GM21423 (cell line): ENCODE measurements around the gene GAS7.

Experiments used
- ATAC-seq: cut with Tn5 transposase; IDR thresholded peaks from one replicate; pipeline ENCODE4 v1.9.1; 2021; ENCODE audit warnings: mild to moderate bottlenecking, moderate library complexity; ENCODE audit not compliant: unreplicated experiment

Gene GAS7

DNA sequence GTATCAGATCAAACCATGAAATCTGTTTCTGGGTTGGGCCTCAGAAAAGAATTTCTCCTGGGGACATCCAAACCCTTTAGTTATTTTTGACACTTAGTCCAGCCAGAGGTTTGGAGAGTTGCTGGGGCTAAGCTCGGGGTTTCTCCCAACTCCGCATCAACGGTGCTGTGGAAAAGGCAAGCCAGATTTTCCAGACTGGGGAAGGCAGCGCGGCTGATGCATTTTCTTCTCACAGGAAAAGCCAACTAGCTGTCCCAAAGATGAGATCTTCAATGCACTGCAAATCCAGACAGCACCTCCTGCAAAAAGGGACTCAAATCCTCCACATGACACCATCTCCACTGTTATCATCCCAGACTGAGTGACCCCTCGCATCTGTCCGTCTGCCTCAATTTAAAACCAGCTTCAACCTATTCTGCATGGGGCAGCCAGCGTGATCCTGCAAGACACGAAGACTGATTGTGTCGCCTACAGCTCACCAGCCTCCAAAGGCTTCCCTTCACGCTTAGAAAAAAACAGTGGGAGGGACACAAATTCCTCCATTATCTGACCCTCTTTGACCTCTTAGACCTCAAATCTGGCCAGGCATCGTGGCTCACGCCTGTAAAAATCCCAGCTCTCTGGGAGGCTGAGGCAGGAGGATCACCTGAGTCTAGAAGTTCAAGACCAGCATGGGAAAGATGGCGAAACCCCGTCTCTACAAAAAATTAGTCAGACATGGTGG, 62.0 kb downstream of the GAS7 start:
- no peak for ATAC-seq

DNA sequence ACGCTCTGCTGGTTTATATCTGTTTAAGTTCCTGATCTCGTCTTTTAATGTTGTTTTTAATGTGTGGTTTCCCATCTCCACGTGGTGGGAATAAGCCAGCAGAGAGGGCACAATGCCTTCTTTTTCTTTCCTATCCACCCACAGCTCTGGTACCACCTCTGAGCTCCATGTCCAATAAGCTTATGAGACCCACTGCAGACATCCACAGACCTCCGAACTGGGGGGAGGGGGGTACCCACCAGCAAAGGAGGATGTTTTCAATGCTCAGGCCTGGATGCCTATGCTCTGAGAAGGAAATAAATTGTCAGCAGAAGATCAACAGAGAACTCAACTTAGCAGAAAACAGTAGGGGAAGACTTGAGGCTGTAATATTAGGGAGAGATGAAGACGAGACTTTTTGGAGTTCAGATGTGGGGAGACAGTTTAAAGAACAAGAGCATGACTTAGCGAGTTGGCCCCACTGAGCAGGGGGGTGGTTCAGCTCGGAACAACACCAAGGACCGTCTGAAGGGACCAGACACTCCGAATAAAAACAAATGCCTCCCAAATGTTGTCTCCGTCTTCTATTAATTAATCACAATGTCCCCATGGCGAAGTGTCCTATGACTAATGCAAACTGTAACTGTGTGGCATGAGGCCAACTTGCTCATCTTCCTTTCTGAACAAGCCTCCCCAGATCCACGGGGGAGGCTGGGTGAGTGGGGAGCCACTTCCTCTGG, 62.7 kb downstream of the GAS7 start:
- no peak for ATAC-seq

DNA sequence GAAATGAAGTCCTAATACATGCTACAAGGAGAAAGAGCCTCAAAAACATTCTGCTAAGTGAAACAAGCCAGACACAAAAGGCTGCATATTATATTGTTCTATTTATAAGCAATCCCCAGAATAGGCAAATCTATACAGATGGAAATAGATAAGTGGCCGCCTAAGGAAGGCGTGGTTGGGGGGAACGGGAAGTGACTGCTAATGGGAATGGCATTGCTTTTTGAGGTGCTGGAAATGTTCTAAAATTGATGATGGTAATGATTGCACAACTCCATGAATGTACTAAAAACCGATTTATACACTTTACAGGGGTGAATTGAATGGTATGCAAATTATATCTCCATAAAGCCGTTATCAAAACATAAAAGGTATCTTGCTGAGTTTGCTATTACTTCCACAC, 67.7 kb downstream of the GAS7 start:
- ATAC-seq: no peak

DNA sequence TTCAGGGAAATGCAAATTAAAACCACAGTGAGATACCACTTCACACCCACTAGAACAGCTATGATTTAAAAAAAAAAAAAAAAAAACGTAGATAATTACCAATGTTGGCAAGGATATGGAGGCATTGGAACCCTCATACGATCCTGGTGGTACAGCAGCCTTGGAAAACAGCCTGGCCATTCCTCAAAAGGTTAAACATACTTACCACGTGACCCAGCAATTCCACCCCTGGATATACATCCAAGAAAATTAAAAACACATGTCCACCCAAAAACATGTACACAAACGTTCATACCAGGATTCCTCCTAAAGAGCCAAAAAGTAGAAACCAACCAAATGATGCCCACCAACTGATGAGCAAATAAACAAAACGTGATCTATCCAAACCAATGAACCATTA, 68.1 kb downstream of the GAS7 start:
- ATAC-seq: no peak

DNA sequence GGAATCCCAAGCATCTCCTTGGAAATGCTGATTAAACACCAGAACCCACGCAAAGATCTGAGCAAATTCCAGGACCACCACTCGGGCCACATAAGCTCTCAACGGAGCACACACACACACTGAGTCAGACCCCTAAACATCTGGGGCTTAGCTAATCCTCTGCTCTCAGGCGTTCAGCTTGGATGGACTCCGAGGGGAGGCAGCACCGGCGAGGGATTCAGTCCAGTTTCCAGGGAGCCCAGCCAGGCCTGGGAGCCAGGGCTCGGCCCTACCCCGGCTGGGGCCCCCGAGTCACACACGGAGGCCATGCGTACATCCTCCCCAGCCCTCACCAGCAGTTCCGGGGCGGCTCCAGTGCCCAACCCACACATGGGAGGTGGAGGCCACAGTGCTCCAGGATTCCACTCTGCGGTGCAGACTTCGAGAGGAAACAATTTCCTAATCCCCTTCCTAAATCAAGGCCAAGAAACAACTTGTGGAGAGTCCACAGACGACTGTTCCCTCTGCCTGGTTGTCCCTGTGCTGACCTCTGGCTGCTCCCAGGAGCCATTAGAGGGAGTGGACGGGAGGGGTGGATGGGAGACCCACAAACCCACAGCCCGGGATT, 70.5 kb downstream of the GAS7 start:
- ATAC-seq: no peak

DNA sequence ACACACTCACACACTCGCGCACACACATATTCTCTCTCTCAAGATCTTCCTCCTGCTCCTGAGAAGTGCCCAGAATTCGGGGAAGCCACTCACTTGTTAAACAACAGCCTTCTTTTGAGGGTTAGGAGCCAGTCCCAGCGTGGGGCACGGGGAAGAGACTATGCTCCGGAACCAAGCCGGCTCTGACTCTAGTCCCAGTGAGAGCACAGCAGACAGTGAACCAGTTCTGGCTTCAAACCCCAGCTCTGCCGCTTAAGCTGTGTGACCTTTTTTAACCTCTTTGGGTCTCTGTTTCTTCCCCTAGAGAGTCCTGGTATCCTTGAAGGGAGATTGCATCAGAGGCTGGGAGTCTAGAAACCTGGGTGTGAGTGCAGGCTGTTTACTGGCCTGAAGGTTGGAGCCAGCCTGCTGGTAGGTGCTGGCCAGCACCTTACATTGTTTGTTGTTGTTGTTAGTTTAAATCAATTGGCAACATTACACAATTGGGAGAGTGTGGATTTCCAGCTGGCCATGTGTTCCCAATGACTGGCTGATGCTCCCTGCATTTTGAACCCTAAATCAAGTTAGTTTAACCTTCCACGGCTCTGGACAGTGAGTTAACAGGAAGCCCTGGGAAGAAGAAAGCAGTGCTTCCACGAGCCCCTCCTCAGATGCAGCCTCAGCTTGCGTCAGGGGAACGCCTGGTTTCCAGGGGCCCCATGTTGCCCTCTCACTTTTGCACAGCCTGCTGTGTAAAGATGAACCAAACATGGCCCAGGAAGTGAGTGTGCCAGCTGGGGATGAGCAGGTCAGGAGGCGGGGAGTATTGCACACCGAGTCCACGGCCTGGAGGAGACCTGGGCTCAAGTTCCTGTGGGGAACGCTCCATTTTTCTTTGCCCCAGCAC, 71.5 kb downstream of the GAS7 start:
- ATAC-seq: no peak

DNA sequence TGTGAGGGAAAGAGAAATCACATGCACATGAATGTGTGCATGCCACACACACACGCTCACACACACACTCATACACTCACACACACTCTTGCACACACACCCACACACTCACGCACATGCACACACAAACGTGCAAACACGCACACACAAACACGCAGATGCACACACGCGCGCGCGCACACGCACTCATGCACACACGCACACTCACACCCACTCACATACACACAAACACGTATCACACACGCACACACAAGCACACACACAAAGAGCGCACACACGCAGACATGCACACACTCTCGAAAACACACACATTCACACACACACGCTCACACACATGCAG, 72.2 kb downstream of the GAS7 start:
- no peak for ATAC-seq

DNA sequence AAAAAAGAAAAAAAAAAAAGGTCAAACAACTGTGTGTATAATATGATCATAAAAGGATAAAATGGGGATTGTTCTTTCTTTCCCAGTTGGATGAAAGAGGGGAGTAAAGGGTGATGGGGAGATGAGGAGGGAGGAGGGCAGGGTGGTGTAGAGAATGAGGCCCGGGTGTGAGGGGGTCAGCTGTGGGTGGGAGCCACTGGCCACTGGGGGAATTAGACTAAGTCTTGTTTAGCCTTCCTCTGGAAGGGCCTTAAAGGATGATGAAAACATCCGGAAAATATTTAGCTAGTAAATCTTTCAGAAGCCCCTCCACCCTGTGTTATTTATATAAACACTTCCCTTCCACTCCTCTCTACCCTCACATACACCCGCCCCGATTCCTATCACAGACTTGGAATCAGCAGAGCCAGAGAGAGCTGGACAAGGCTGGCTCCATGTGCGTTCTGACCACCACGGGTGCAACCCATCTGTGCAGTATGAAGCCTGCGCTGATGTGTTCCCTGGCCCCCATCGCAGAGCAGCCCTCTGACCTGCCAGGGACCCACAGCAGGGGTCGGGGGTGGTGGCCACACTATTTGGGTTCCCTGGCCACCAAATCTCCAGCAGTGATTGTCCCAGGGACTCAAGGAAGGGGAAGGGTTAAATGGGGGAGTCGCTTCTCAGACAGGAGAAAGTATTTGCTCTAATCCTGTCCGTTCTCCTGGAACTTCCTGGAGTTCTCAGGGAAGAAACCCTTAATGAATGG, 72.7 kb downstream of the GAS7 start:
- ATAC-seq: no peak

DNA sequence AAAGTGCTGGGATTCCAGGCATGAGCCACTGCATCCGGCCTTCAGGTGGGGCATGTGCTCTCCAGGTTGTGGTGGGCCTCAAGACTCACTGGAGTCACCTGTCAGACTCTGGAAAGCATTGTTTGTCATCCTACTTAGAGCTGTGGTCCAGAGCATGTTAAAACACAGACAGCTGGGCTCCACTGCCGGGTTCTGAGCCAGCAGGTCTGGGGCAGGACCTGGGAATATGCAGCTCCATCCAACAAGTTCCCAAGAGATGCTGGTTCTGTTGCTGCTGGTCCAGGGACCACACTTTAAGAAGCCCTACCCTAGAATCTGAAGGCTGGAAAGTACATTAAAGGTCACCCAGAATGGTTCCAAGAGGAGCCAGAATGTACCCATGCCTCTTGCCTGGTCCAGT, 75.3 kb downstream of the GAS7 start:
- no peak for ATAC-seq

DNA sequence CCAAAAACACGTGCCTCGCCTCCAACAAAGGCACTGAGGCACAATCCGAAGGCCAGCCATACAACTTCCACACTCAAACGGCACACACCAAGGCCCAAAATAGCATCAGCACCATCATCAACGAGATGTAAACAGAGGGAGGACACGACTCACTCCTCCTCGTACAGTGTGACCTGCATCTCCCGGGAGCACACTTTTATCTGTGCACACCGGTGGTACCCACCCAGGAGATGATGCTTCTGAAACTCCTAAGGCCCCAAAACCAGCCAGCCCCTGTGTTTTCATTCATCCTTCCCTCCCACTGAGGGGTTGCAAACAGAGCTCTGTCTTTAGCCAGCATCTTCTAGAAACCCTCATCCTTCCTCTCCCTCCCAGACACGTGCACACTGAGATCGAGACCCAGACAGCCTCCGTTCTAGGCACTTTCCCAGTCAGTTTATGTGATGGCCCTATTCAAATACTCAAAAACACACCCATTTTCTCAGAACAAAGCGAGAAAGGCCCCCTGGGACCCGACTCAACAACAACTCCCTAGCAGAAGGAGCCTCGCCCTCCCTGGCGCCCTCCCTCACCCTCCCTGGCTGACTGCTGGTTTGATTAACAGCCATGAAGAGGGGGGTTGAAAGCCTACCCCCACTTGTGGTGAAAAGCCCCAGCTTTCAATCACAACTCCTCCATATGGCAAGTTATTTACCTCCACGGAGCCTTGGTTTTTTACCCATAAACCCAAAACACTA, 76.3 kb downstream of the GAS7 start:
- no peak for ATAC-seq

DNA sequence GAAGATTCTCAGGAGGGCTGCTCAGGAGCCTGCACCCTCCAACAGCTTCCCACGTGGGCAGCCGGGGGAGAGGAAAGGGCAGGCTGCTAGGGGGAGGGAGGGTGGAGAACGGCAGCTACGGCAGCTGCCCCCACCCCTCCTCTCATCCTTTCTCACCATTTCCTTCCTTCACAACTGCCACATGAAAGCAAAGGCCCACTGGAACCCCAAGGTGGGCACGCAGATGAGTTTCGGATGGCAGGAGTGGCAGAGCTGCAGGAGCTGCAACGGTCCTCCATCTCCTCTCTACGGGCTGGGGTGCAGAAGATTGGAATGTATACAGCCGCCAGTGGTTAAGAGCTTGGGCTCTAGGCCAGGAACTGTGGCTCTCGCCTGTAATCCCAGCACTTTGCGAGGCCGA, 77.7 kb downstream of the GAS7 start:
- no peak for ATAC-seq

DNA sequence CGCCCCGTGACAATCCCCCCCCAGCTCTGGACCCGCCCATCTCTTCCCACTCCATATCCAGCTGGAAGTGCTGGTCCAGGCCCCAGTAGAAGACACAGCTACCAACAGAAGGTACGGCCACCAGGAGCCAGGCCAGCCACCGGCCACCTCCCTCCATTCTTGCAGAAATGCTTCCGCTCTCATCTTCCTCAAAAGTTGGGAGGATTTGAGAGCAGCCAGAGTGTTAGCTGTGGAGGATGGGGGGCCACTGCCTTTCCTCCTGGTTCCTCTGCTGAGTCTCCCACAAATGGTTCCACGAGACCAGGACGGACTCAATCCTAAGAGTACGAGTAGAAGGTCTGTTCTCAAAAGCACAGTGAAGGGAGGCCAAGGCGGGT, 78.3 kb downstream of the GAS7 start:
- no peak for ATAC-seq

DNA sequence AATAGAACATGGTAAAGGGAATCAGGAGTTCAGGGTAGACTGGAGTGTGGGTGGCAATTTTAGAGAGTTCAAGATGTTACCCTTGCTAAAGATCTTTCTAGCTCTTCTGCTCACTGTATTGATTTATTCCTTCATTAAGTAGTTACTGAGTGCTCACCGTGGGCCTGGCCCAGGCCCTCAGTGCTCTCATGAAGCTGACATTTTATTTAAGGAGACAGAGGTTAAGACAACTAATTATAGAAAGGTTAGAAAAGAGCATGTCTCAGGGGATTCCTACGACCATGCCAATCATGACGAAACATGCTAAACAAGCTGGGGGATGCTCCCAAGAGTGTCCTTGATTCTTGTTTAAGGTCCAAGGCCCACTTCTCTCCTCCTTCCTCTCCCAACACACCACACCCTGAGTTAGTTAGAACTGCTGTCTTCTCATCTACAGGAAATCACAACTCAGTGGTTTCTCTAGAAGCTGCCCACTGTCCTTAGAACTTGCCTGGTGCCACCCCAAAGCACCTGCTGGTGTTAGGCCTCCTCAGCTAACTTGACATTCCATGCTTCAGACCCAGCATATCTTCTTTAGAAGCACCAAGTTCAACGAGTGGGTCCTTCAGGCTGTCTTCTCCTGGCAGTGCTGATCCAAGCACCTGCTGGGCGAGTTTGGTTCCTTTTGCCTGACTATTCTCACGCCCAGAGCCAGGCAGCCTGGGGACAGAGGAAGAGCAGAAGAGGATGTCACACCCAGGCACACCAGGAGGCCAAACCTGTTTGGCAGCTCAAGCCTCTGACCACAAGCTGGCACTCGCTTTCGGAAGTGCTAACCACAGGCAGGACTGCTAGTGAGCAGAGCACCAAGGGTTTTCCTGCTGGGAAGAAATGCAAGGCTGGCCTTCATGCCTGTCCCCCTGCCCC, 79.0 kb downstream of the GAS7 start:
- ATAC-seq: no peak

DNA sequence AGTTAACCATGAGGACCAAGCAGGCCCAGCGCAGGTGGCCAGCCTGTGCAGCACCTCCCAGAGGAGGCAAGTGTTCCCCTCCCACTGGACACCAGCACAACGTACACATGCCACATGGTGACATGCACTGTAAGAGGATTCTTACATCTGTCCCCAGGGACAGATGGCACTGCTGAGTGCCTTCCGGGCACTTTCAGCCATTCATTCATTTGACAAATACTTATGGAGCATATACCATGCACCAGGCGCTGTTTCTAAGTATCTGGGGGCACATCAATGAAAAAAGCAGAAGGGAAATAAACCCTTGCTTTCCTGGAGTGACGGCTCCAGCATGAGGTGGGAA, 79.6 kb downstream of the GAS7 start:
- ATAC-seq: no peak

DNA sequence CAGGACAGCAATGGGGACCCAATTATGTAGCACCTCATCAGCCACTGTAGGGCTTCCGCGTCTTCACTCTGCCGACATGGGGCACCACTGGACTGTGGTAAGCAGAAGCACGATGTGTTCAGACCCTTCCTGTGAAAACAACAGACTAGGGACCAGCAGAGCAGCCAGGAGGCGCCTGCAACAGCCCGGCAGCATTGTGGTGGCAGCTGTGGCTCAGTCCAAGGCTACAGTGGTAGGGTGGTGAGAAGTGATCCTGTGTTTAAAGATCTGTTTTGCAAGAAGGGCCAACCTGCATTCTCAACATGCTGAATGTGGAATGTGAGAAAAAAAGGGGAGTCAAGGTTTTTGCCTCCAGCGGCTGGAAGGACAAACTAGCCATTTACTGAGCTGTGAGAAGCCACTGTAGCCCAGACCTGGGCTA, 80.8 kb downstream of the GAS7 start:
- no peak for ATAC-seq

DNA sequence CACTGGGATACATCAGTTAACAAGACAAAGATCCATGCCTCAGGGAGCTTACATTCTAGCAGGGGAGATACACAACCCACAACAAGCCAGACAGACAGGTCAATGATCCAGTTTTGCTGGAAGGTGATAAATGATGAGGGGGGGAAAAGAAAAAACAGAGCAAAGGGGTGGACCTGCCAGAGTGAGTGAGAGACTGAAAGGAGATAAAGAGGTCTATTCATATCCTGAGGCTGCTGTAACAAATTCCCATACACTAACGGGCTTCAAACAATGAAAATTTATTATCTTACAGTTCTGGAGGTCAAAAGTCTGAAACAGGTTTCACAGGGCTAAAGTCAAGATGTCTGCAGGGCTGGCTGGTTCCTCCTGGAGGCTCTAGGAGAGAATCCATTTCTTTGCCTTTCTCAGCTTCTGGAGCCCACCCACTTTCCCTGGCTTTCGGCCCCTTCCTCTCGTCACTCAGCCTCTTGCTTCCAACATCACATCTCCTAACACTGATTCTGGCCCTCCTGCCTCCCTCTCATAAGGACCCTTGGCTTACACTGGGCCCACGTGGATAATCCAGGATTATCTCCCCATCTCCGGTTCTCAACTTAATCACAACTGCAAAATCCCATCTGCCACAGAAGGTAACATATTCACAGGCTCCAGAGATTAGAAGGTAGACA, 81.5 kb downstream of the GAS7 start:
- ATAC-seq: no peak

DNA sequence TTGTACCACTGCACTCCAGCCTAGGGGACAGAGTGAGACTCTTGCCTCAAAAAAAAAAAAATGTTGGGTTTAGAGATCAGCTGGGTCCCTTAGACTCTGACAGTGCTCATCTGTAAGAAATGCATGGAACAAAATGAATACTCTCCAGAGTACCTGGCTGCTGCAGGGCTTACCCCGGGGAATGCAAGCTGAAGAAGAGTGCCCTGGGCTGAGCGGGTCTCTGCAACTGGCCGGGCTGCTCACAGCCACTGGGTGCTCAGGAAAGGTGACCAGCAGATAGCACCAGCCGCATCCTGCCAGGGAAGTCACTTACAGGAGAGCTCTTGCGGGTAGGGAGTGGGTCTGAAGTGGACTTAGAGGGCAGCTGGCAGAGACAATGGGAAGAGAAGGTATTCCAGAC, 82.1 kb downstream of the GAS7 start:
- ATAC-seq: no peak

DNA sequence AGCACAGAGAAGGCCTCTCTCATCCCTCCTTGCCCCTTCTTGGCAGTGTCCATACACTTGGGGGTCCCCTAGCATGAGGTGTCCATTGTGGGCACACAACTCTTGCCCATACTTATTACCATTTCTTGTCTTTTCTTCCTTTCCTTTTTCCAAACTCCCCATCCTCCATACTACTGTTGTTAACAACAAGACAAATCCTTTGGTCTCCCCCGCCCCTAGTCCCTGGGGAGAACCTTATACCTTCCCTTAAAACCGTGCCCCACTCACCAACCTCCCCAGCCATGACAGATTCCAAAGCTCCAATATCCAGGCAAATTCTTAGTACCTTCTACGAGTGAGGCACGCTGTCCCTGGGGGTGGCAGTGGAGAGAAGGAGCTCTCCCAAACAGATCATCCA, 82.9 kb downstream of the GAS7 start:
- no peak for ATAC-seq
